ENCODE measurements around the gene NFKB1. TPM values are rescaled to one million over a fixed set of nuclear protein-coding genes. Genes with fewer than 3 reads are reported as not detected.

NFKB1 gene
- total RNA-seq, 1 experiment from 2014 or later = 26.0 TPM

- no peak for DNase-seq (ENCODE audit: low read depth, low spot score)
- in situ Hi-C loops (cut with HindIII; ENCODE audit: low pct_unique_long_range_greater_than_20kb, low sequenced_read_pairs) = no loop called here
Observed at GRCh38 chr4:102492531-102493241, 8.5 kb upstream of the NFKB1 start.

GRCh38 chr4:102493257-102493656 is 7.9 kb upstream of the NFKB1 start:
- in situ Hi-C loops (cut with HindIII; ENCODE audit: low pct_unique_long_range_greater_than_20kb, low sequenced_read_pairs) = no loop called here
- DNase-seq (ENCODE audit: low read depth, low spot score) = no peak

- peak; percentile 67 for DNase-seq (ENCODE audit: low read depth, low spot score)
- in situ Hi-C loops (cut with HindIII; ENCODE audit: low pct_unique_long_range_greater_than_20kb, low sequenced_read_pairs) = no loop called here
Observed at GRCh38 chr4:102493794-102494193, 7.4 kb upstream of the NFKB1 start.

DNA sequence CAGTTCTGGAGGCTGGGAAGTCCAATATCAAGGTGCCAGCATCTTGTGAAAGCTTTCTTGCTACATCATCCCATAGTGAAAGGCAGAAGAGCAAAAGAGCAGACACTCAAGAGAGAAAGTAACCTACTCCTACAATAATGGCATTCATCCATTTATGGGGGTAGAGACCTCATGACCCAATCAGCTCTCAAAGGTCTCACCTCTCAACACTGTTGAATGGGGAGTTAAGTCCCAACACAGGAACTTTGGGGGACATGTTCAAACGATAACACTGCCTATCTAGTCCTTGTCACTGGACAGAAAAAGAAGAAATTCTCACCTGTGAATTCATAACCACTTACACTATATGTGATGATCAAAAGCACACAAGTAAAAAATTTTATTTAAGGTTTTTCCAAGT is 6.6 kb upstream of the NFKB1 start:
- peak; percentile 7 for DNase-seq (ENCODE audit: low read depth, low spot score)
- in situ Hi-C loops (cut with HindIII; ENCODE audit: low pct_unique_long_range_greater_than_20kb, low sequenced_read_pairs) = no loop called here

DNA sequence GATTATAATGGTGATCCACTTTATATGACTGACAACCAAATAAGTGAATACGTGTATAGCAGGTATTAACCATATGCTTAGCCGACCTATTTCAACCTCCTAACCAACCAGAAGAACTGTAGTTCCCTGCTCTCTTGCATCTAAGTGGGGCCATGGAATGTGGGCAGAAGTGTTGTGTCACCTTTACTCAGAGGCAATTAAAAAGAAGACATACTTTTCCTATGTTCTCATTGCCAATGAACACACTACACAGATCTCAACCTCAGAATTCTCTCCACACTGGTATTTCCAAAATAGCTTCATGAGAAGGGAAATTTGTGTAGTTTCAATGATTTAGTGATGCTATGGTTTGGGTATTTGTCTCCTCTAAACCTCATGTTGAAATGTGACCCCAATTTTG is 3.2 kb upstream of the NFKB1 start:
- in situ Hi-C loops (cut with HindIII; ENCODE audit: low pct_unique_long_range_greater_than_20kb, low sequenced_read_pairs) = no loop called here
- DNase-seq (ENCODE audit: low read depth, low spot score) = no peak

GRCh38 chr4:102500352-102500695 is 835 bp upstream of the NFKB1 start:
- DNase-seq (ENCODE audit: low read depth, low spot score) = peak; percentile 34
- in situ Hi-C loops (cut with HindIII; ENCODE audit: low pct_unique_long_range_greater_than_20kb, low sequenced_read_pairs) = no loop called here

- DNase-seq (ENCODE audit: low read depth, low spot score) = no peak
- in situ Hi-C loops (cut with HindIII; ENCODE audit: low pct_unique_long_range_greater_than_20kb, low sequenced_read_pairs) = no loop called here
Observed at GRCh38 chr4:102501447-102501696, 213 bp downstream of the NFKB1 start.

DNA sequence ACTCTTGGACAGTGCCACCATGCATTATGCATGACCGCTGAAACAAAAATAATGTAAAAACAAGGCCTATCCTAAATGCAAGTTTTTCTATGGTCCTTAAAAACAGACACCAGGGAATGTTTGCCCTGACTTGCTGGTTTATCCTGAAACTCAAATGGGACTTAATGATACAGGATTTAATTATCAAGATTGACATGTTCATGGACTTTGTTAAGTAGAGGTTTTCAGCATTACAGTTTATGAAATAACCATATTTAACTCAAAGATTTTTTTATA is 1.3 kb downstream of the NFKB1 start:
- DNase-seq (ENCODE audit: low read depth, low spot score) = no peak
- in situ Hi-C loops (cut with HindIII; ENCODE audit: low pct_unique_long_range_greater_than_20kb, low sequenced_read_pairs) = no loop called here

- in situ Hi-C loops (cut with HindIII; ENCODE audit: low pct_unique_long_range_greater_than_20kb, low sequenced_read_pairs) = no loop called here
- no peak for DNase-seq (ENCODE audit: low read depth, low spot score)
Observed at GRCh38 chr4:102503301-102503746, 2.2 kb downstream of the NFKB1 start.

DNA sequence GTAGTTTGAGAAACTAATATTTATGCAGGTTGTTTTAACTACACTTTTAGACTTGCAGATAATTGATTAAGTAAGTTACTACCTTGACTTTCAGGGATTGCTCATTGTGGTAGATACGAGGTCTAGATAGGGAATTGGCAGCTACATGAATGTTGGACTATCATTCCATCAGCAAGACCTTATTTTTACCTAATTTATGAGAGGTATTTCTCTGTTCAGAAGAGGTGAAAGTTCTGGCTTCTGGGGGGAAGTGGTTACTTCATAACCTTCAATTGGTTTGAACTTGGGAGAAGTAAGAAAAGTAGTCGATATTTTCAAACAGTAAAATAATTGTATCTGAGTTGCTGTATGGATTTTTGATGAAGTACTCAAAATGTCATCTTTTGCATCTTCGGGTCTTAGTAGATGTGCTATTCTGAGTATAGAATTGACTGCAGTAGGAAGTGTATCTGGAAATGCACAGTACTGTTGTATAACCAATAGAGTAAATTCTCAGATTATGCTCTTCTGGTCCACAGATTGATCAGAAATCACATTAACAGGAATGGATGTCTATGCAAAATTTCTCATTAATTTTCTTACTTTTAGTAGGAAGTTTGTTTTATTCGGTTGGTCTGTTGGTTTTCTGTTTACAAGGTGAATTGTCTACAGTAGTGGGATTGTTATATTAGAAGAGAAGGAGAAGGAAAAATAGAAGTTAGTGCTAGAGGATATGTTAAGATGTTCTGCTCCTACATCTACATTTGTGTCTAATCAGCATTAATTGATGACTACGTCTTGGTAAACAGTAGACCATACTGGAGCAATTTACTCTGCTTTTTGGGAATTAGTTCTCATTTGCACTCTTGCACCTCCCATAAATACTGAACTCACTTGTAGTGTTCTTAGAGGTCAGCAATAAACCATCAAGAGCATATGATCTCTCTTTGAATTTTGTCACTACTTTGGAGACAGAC is 3.0 kb downstream of the NFKB1 start:
- in situ Hi-C loops (cut with HindIII; ENCODE audit: low pct_unique_long_range_greater_than_20kb, low sequenced_read_pairs) = no loop called here
- no peak for DNase-seq (ENCODE audit: low read depth, low spot score)

DNA sequence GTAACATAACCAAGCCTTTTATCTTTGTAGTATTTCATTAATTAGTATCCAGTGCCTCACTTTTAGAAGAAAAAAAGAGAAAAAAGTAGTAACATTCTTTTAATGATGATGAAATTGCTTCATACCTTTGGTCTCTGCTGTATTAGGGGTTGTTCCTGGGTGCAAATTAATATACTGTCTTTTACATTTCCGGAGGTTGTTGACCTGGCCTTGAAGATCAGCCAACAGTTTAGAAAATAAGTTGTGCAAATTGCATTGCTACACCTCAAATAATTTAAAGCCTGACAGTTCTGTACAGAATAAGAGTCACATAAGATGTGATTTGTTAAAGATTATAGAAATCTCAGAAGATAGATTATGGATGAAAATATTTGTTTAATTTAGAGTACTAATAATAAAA is 3.8 kb downstream of the NFKB1 start:
- in situ Hi-C loops (cut with HindIII; ENCODE audit: low pct_unique_long_range_greater_than_20kb, low sequenced_read_pairs) = no loop called here
- no peak for DNase-seq (ENCODE audit: low read depth, low spot score)

DNA sequence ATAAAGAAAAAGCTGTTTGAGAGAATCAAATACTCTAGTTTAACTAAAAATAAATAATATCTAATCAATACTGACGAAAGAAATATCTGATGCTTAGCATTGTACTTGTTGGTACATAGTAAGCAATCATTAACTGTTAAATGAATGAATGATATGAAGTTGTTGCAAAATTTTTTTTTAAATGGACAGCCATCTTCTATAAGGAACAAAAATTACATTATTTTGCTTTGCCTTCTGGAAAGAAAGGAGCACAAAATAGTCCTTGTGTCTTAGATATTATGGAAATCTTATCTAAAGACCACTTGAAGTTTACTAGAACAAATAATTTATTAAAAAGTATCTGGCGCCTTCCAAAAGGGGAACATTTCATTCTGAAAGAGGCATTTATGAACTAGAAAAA is 4.5 kb downstream of the NFKB1 start:
- no peak for DNase-seq (ENCODE audit: low read depth, low spot score)
- in situ Hi-C loops (cut with HindIII; ENCODE audit: low pct_unique_long_range_greater_than_20kb, low sequenced_read_pairs) = no loop called here

- DNase-seq (ENCODE audit: low read depth, low spot score) = no peak
- in situ Hi-C loops (cut with HindIII; ENCODE audit: low pct_unique_long_range_greater_than_20kb, low sequenced_read_pairs) = no loop called here
Observed at GRCh38 chr4:102506523-102506922, 5.4 kb downstream of the NFKB1 start.

DNA sequence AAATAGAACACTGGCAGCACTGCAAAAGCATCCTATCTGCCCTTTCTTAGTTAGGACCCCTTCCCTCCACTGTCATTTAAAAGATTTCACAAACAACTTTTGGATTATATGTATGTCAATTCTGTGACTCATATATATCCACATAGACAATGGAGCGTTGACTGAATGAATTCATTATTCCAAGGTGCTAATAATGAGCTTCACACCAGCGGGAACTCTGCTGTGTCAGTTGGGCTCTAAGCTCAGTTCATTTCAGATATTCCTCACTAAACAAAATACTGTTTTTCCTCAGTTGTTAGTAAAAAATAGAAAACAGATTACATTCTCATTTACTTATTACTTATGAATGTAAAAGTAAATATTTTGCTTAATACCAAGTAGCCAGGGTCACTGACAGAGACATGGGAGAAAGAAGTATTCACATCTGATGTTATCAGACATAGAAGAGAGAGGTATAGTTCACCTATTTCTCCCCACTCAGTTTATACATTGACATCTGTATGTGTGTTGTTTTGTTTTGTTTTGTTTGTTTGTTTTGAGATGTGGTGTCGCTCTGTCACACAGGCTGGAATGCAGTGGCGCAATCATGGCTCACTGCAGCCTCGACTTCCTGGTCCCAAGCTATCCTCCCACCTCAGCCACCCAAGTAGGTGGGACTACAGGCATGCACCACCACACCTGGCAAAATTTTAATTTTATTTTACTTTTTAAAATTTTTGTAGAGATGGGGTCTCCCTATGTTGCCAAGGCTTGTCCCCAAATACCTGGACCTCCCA is 10.9 kb downstream of the NFKB1 start:
- DNase-seq (ENCODE audit: low read depth, low spot score) = no peak
- in situ Hi-C loops (cut with HindIII; ENCODE audit: low pct_unique_long_range_greater_than_20kb, low sequenced_read_pairs) = no loop called here

GRCh38 chr4:102514298-102514964 is 13.3 kb downstream of the NFKB1 start:
- in situ Hi-C loops (cut with HindIII; ENCODE audit: low pct_unique_long_range_greater_than_20kb, low sequenced_read_pairs) = no loop called here
- no peak for DNase-seq (ENCODE audit: low read depth, low spot score)

DNA sequence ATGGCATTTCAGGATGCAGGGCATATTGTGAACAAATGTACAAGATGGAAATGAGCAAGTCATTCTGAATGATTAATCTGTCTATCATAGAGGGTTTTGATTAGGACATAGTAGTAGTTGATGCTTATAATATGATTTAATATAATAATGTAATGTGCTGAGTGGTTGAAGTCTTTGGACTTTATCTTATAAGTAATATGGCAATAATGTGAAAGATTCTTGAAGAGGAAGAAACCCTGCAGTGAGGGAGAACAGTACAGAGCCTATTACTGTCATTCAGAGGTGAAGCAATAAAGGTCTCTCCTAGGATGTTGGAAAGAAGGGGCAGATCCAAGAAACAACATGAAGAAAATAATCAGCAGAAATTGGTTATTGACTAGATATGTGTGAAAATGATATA is 16.6 kb downstream of the NFKB1 start:
- in situ Hi-C loops (cut with HindIII; ENCODE audit: low pct_unique_long_range_greater_than_20kb, low sequenced_read_pairs) = no loop called here
- DNase-seq (ENCODE audit: low read depth, low spot score) = no peak

DNA sequence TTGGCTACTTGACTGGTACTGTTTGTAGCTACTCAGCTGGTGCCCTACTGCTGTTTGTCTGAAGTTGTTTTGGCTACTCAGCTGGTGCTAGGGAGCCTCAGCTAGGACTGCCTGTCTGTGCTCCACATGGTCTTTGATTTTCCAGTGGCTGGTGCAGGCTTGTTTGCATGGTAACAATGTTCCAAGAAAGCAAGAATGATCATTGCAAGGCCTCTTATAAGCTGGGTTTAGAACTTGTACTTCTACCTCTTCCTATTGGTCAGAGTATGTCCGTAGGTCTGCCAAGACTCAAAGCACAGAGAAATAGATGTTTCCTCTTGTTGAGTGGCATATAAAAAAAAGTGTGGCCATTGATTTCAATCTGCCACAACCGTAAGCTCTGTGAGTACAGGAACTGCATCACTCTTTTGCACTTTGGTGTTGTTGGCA is 17.6 kb downstream of the NFKB1 start:
- in situ Hi-C loops (cut with HindIII; ENCODE audit: low pct_unique_long_range_greater_than_20kb, low sequenced_read_pairs) = no loop called here
- no peak for DNase-seq (ENCODE audit: low read depth, low spot score)

DNA sequence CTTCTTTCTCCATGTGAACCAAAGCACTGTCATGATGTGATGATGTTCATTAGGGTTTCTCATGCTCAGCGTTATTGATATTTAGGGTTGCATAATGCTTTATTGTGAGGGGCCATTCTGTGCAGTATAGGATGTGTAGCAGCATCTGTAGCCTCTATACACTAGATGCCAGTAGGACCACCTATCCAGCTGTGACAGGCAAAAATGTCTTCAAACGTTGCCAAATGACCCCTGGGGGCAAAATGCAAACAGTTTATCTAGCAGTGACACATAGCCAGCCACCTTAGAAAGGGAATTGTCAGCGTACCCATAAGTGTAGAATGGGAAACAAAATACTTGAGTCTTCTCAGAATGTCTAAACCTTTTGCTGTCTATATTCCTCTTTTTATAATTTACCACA is 18.8 kb downstream of the NFKB1 start:
- no peak for DNase-seq (ENCODE audit: low read depth, low spot score)
- in situ Hi-C loops (cut with HindIII; ENCODE audit: low pct_unique_long_range_greater_than_20kb, low sequenced_read_pairs) = no loop called here

Data from SK-MEL-5 (cell line).